Tibial nerve (tissue), 4 donors: ENCODE results near the gene THEMIS.

Experiments used
- CTCF ChIP-seq, 5 experiments: fragments of 200-600 bp in 3 of 5; fragments of 450-650 bp in 2 of 5; sonication (generic) in 3 of 5; IDR thresholded peaks; one replicate each; pipeline ENCODE4 v1.5.1; 2016 to 2019; ENCODE audit warnings: antibody characterized with exemption in 5 of 5, mild to moderate bottlenecking in 3 of 5, moderate library complexity in 2 of 5
- EP300 ChIP-seq, 2 donors: sonication (generic); formaldehyde crosslinking; IDR thresholded peaks; one replicate each; pipeline ENCODE4 v1.6.1; 2017; ENCODE audit warnings: antibody characterized with exemption in 2 of 2, mild to moderate bottlenecking in 1 of 2
- POLR2A ChIP-seq, 2 donors: fragments of 450-650 bp; IDR thresholded peaks; one replicate each; pipeline ENCODE4 v1.6.1; 2017; ENCODE audit warnings: antibody characterized with exemption in 2 of 2, mild to moderate bottlenecking in 2 of 2, moderate library complexity in 2 of 2

DNA sequence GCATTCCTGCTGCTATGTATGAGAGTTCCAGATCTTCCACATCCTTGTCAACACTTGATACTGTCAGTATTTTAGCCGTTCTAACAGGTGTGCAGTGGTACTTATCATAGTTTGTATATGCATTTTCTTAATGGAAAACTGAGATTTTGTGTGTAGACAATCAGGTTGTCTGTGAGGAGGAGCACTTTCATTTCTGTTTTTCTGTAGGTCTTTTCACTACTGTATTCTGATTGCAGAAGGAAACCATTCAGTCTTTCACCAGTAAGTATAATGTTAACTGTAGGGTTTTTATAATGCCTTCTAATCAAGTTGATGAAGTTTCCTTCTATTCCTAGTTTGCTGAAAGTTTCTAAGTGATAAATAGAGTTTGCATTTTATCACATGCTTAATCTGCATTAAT lies 216.4 kb downstream of the THEMIS start:
- TF ChIP-seq POLR2A (IDR thresholded peaks at IDR 0.05) = no peak
- TF ChIP-seq CTCF (IDR thresholded peaks at IDR 0.05) = no peak
- TF ChIP-seq EP300 (IDR thresholded peaks at IDR 0.05) = no peak
